Spleen (tissue), 11 donors: ENCODE data around the gene OTUD1. TPM values are rescaled to one million over a fixed set of nuclear protein-coding genes. Genes with fewer than 3 reads are reported as not detected.
A peak's percentile ranks its signal among the peaks of the same experiment; 100 is the strongest.

Experiments
- DNase-seq: peaks from one replicate; pipeline ENCODE4 v3.0.0-alpha.2; 2020
- H3K27ac ChIP-seq, 8 donors: fragments of 200-600 bp; sonication (generic) in 7 of 8; 1 replicate in 4 of 8; 2 replicates in 4 of 8; pipeline versions ENCODE4 v1.5.0 to v1.8.0; 2016 to 2021; ENCODE audit warnings: inconsistent platforms in 4 of 8, mild to moderate bottlenecking in 4 of 8, moderate library complexity in 1 of 8
- H3K27me3 ChIP-seq, 7 donors: fragments of 200-600 bp; sonication (generic) in 6 of 7; replicated peaks in 1 of 7; 1 replicate in 4 of 7; 2 replicates in 3 of 7; pipeline versions ENCODE4 v1.5.0 to v1.8.0; 2016 to 2021; ENCODE audit warnings: inconsistent platforms in 3 of 7, mild to moderate bottlenecking in 1 of 7
- H3K36me3 ChIP-seq, 6 donors: fragments of 200-600 bp; sonication (generic) in 5 of 6; 1 replicate in 4 of 6; 2 replicates in 2 of 6; pipeline versions ENCODE4 v1.5.0 to v1.8.0; 2016 to 2021; ENCODE audit warnings: inconsistent platforms in 2 of 6
- H3K4me1 ChIP-seq, 6 donors: fragments of 200-600 bp; sonication (generic) in 5 of 6; 1 replicate in 3 of 6; 2 replicates in 3 of 6; pipeline versions ENCODE4 v1.5.0 to v1.8.0; 2016 to 2021; ENCODE audit warnings: inconsistent platforms in 3 of 6
- H3K4me3 ChIP-seq, 8 donors: fragments of 200-600 bp; sonication (generic) in 7 of 8; 1 replicate in 4 of 8; 2 replicates in 4 of 8; pipeline versions ENCODE4 v1.5.0 to v1.8.0; 2016 to 2021; ENCODE audit warnings: inconsistent platforms in 4 of 8, mild to moderate bottlenecking in 4 of 8, moderate library complexity in 2 of 8
- H3K9me3 ChIP-seq, 8 donors: fragments of 200-600 bp; sonication (generic) in 7 of 8; 1 replicate in 4 of 8; 2 replicates in 4 of 8; pipeline versions ENCODE4 v1.5.0 to v1.8.0; 2016 to 2021; ENCODE audit warnings: inconsistent platforms in 4 of 8
- POLR2A ChIP-seq, 3 donors: fragments of 450-650 bp; IDR thresholded peaks; one replicate each; pipeline ENCODE4 v1.5.1; 2017; ENCODE audit warnings: antibody characterized with exemption in 3 of 3, mild to moderate bottlenecking in 1 of 3
- POLR2AphosphoS5 ChIP-seq, 3 donors: sonication (generic); formaldehyde crosslinking; IDR thresholded peaks; one replicate each; pipeline ENCODE4 v1.5.1; 2017; ENCODE audit warnings: antibody characterized with exemption in 3 of 3
- WGBS, 5 donors: extraction: QIAGEN DNeasy Blood & Tissue Kit in 3 of 5; methylation state at CpG; one replicate each; pipeline versions ENCODE4 v1.1.5 to v1.1.7; 2013 to 2018; 5-methylcytosine and 5-hydroxymethylcytosine counted together
- intact Hi-C: fragments of 100-400 bp; cut with DNase I; formaldehyde crosslinking; loops from one replicate; pipeline ENCODE4 v1.15.0; 2023; ENCODE audit warnings: low total_unique reads
- polyA plus RNA-seq, 3 donors: library from polyadenylated mRNA; stranded (reverse); fragments of 200-250 nt; gene quantifications; one replicate each; pipeline ENCODE4 v1.2.1, GENCODE V29; 2013
- total RNA-seq, 7 donors: library from RNA; depleted of rRNA in 3 of 7; stranded (reverse); fragments of >200 nt in 3 of 7; fragmentation: NEBNext Ultra II Directional in 4 of 7; extraction: Animal tissue kit (Norgen Biotek cat#: 25700) in 4 of 7; gene quantifications; one replicate each; pipeline versions ENCODE4 v1.1.0 to v1.2.1, GENCODE V29; 2016 to 2021
- TF ChIP-seq, protein P1 (sequence below), 11 experiments: fragments of 200-600 bp in 7 of 11; fragments of 450-650 bp in 4 of 11; sonication (generic) in 4 of 11; IDR thresholded peaks in 8 of 11; conservative IDR thresholded peaks in 3 of 11; 1 replicate in 7 of 11; 2 replicates in 4 of 11; pipeline versions ENCODE4 v1.4.0 to v1.8.0; 2016 to 2021; ENCODE audit warnings: antibody characterized with exemption in 11 of 11, inconsistent platforms in 4 of 11, mild to moderate bottlenecking in 1 of 11
- donor health status: healthy with polysubstance abuse.
- donor health status: DM: no; HTN: no; CAD: no; lungs with moderate emphysema.
- donor health status: DM: no; HTN: no; CAD: no.
- donor health status: Bipolar disorder and iron deficiency.
- donor health status: healthy.
- donor health status: DM: no; HTN: no; CAD: no.
- donor health status: DM: yes; HTN: yes; CAD: no.

Gene OTUD1
- total and polyA plus RNA-seq, 10 donors: 11.7 to 34.4 (median 27.2) TPM

GRCh38 chr10:23406409-23406808, 32.5 kb upstream of the OTUD1 start:
- intact Hi-C loops: no loop called here
- Histone ChIP-seq H3K4me3 (no peak overlapping the region), H3K27me3 (no peaks in the 10 kb centered on the region), H3K36me3 (no peaks in the 10 kb centered on the region), H3K4me1 (peaks cover 0 to 5% (median 0%) of the 10 kb centered on the region in 6 donors), H3K27ac (peak overlapping the region in 3 of 8 donors; percentile 27 to 45 (median 32)), H3K9me3 (no peaks in the 10 kb centered on the region)
- TF ChIP-seq POLR2AphosphoS5 (IDR thresholded peaks at IDR 0.05): no peak
- TF ChIP-seq, protein P1, sequence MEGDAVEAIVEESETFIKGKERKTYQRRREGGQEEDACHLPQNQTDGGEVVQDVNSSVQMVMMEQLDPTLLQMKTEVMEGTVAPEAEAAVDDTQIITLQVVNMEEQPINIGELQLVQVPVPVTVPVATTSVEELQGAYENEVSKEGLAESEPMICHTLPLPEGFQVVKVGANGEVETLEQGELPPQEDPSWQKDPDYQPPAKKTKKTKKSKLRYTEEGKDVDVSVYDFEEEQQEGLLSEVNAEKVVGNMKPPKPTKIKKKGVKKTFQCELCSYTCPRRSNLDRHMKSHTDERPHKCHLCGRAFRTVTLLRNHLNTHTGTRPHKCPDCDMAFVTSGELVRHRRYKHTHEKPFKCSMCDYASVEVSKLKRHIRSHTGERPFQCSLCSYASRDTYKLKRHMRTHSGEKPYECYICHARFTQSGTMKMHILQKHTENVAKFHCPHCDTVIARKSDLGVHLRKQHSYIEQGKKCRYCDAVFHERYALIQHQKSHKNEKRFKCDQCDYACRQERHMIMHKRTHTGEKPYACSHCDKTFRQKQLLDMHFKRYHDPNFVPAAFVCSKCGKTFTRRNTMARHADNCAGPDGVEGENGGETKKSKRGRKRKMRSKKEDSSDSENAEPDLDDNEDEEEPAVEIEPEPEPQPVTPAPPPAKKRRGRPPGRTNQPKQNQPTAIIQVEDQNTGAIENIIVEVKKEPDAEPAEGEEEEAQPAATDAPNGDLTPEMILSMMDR (IDR thresholded peaks at IDR 0.05 in 8 of 11, conservative IDR thresholded peaks at IDR 0.05 in 3 of 11): no peak
- no peak for TF ChIP-seq POLR2A (IDR thresholded peaks at IDR 0.05)
- 41 to 71% (median 50%) methylated on average over 5 of the region's 5 CpGs for WGBS, 5 donors
- no peak for DNase-seq

DNA sequence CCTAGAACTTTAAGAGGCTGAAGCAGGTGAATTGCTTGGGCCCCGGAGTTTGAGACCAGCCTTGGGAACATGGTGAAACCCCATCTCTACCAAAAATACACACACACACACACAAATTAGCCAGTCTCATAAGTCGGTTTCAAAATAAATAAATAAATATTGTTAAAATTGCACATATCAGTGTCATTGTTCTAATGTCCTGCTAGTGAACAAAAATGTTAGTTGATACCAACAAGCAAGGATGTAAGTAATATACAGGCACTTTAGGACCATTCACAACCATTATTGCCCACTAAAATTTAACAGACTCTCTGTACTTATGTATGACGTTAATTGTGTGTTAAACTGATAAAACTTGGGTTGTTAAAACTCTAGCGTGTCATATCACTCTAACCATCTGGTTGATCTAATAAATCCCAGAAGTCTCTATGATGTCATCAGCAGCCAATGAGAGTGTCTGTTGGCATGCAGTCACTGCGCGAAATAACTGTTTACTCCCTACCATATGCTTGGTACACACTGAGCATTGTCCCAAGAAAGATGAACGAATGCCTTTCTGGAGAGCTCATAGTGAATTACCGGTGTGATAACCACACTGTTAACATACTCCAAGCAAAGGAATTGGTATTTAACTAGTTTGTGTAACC, 30.4 kb upstream of the OTUD1 start:
- H3K4me3 ChIP-seq: no peak overlapping the region
- H3K36me3 ChIP-seq: no peaks in the 10 kb centered on the region
- DNase-seq: no peak
- no peaks in the 10 kb centered on the region for H3K27me3 ChIP-seq
- H3K27ac ChIP-seq: no peak overlapping the region
- WGBS, 5 donors: 85 to 92% (median 91%) methylated on average over 8 of the region's 8 CpGs
- no peaks in the 10 kb centered on the region for H3K9me3 ChIP-seq
- H3K4me1 ChIP-seq: peaks cover 0 to 19% (median under 1%) of the 10 kb centered on the region in 6 donors
- intact Hi-C loops: no loop called here
- TF ChIP-seq, protein P1 (IDR thresholded peaks at IDR 0.05 in 8 of 11, conservative IDR thresholded peaks at IDR 0.05 in 3 of 11): no peak
- TF ChIP-seq POLR2AphosphoS5 (IDR thresholded peaks at IDR 0.05) (no peak), POLR2A (IDR thresholded peaks at IDR 0.05) (no peak)

DNA sequence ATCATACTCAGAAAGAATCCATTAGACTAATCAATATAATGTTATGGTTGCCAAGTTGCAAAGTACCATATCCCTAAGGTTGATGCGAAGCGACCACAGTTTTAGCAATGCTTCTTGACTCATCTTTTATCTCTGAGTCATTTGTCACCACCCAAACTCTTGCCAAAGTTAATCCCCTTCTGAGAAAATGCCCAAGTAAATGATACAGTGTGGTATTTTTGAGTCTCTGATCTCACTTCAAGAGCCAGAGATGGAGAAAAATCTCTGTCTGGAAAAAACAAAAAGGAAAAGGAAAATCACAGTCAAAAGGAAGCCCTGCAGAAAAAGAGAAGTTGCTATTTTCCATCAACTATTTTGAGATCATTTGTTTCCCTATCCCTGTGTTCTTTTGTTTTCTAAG, 26.7 kb upstream of the OTUD1 start:
- WGBS, 5 donors: 67 to 72% (median 68%) methylated on average over 2 of the region's 2 CpGs
- intact Hi-C loops: no loop called here
- no peaks in the 10 kb centered on the region for H3K9me3 ChIP-seq
- H3K27ac ChIP-seq: no peak overlapping the region
- H3K4me1 ChIP-seq: peaks cover 0 to 24% (median 2%) of the 10 kb centered on the region in 6 donors
- DNase-seq: no peak
- no peak overlapping the region for H3K4me3 ChIP-seq
- no peaks in the 10 kb centered on the region for H3K36me3 ChIP-seq
- H3K27me3 ChIP-seq: no peaks in the 10 kb centered on the region
- no peak for TF ChIP-seq POLR2AphosphoS5 (IDR thresholded peaks at IDR 0.05)
- TF ChIP-seq, protein P1 (IDR thresholded peaks at IDR 0.05 in 8 of 11, conservative IDR thresholded peaks at IDR 0.05 in 3 of 11): no peak
- TF ChIP-seq POLR2A (IDR thresholded peaks at IDR 0.05): no peak

- TF ChIP-seq, protein P1 (IDR thresholded peaks at IDR 0.05 in 8 of 11, conservative IDR thresholded peaks at IDR 0.05 in 3 of 11): no peak
- no peak for TF ChIP-seq POLR2A (IDR thresholded peaks at IDR 0.05)
- H3K27ac ChIP-seq: peak overlapping the region in 2 of 8 donors; percentile 21 to 23
- H3K4me1 ChIP-seq: peaks cover 0 to 24% (median 2%) of the 10 kb centered on the region in 6 donors
- intact Hi-C loops: no loop called here
- WGBS, 5 donors: 56 to 81% (median 67%) methylated on average over 5 of the region's 5 CpGs
- H3K27me3 ChIP-seq: no peaks in the 10 kb centered on the region
- H3K9me3 ChIP-seq: no peaks in the 10 kb centered on the region
- no peaks in the 10 kb centered on the region for H3K36me3 ChIP-seq
- H3K4me3 ChIP-seq: no peak overlapping the region
- no peak for DNase-seq
Observed at GRCh38 chr10:23413629-23414089, 25.2 kb upstream of the OTUD1 start.
